ENCODE results near the gene ZNRF1.

- TF ChIP-seq CTCF (IDR thresholded peaks at IDR 0.05): no peak
- TF ChIP-seq MYC (IDR thresholded peaks at IDR 0.05; ENCODE audit: borderline replicate concordance, low read length): no peak
- TF ChIP-seq POLR2A (IDR thresholded peaks at IDR 0.05; ENCODE audit: low read length): no peak
These were observed 28.1 kb downstream of the ZNRF1 start for GRCh38 chr16:75026892-75027391.

All from A549 (cell line).